Heart right ventricle (tissue), 16 donors: ENCODE measurements around the gene CPTP. TPM values are rescaled to one million over a fixed set of nuclear protein-coding genes. Genes with fewer than 3 reads are reported as not detected.

Source experiments
- ATAC-seq, 8 donors: fragments of 200-7000 bp; cut with Tn5 transposase; one replicate each; pipeline ENCODE4 v1.9.1; 2020; ENCODE audit warnings: mild to moderate bottlenecking in 8 of 8, moderate library complexity in 8 of 8, moderate number of reproducible peaks in 1 of 8
- DNase-seq, 2 donors: peaks; one replicate each; pipeline ENCODE4 v3.0.0-alpha.2; 2020
- H3K27ac ChIP-seq, 10 donors: fragments of 200-600 bp; sonication (generic) in 2 of 10; one replicate each; pipeline versions ENCODE4 v1.5.0 to v1.8.0; 2020 to 2022; ENCODE audit warnings: mild to moderate bottlenecking in 3 of 10
- H3K27me3 ChIP-seq, 7 donors: fragments of 200-600 bp; one replicate each; pipeline ENCODE4 v1.8.0; 2021 to 2022; ENCODE audit warnings: mild to moderate bottlenecking in 2 of 7
- H3K36me3 ChIP-seq, 9 donors: fragments of 200-600 bp; sonication (generic) in 1 of 9; one replicate each; pipeline versions ENCODE4 v1.5.0 to v1.8.0; 2020 to 2022; ENCODE audit warnings: mild to moderate bottlenecking in 2 of 9
- H3K4me1 ChIP-seq, 9 donors: fragments of 200-600 bp; sonication (generic) in 1 of 9; one replicate each; pipeline versions ENCODE4 v1.5.0 to v1.8.0; 2020 to 2022; ENCODE audit warnings: mild to moderate bottlenecking in 4 of 9
- H3K4me3 ChIP-seq, 10 donors: fragments of 200-600 bp; sonication (generic) in 2 of 10; one replicate each; pipeline versions ENCODE4 v1.5.0 to v1.8.0; 2020 to 2022; ENCODE audit warnings: mild to moderate bottlenecking in 7 of 10, moderate library complexity in 2 of 10
- H3K9me3 ChIP-seq, 11 donors: fragments of 200-600 bp in 10 of 11; sonication (generic) in 2 of 11; one replicate each; pipeline versions ENCODE4 v1.5.0 to v1.8.0; 2013 to 2022; ENCODE audit warnings: mild to moderate bottlenecking in 2 of 11, control low read depth in 1 of 11, moderate library complexity in 1 of 11
- WGBS, 2 donors: extraction: QIAGEN DNeasy Blood & Tissue Kit; methylation state at CpG; one replicate each; pipeline ENCODE4 v1.1.7; 2013; ENCODE audit warnings: inconsistent platforms in 1 of 2; 5-methylcytosine and 5-hydroxymethylcytosine counted together
- intact Hi-C, 10 donors: fragments of 100-400 bp; cut with DNase I; formaldehyde crosslinking; loops; one replicate each; pipeline versions ENCODE4 v1.11.1 to v1.14.2; 2022
- polyA plus RNA-seq, 2 donors: library from polyadenylated mRNA; stranded (reverse); fragments of 200-250 nt; gene quantifications; one replicate each; pipeline ENCODE4 v1.2.3, GENCODE V29; 2013
- total RNA-seq, 10 donors: library from RNA; stranded (reverse); fragmentation: NEBNext Ultra II Directional in 3 of 10; extraction: Animal tissue kit (Norgen Biotek cat#: 25700) in 3 of 10; gene quantifications; one replicate each; pipeline versions ENCODE4 v1.2.1 to v1.2.4, GENCODE V29; 2021 to 2023
- TF ChIP-seq, protein P1 (sequence below), 9 donors: fragments of 200-600 bp; sonication (generic) in 2 of 9; IDR thresholded peaks; one replicate each; pipeline versions ENCODE4 v1.5.0 to v1.8.0; 2021 to 2022; ENCODE audit warnings: antibody characterized with exemption in 9 of 9, mild to moderate bottlenecking in 5 of 9, moderate library complexity in 1 of 9
- donor health status: Arrhythmogenic right ventricular cardiomyopathy.
- donor health status: ischemic (EF 13 %, LVEDD 7.1; RV severe dilation, severe dysfunction).
- donor health status: healthy with polysubstance abuse.
- donor health status: DM: no; HTN: yes; CAD: no.
- donor health status: DM: no; HTN: no; CAD: no.
- donor health status: ischemic (EF 25% LVEDD 6.9; RV normal size, moderate dysfunction).
- donor health status: ischemic (EF 25% LVEDD 5.7; RV mildly dilated, moderate dysfunction).
- donor health status: healthy.
- donor health status: DM: yes; HTN: yes; CAD: no.
- donor health status: Ischemic cardiomyopathy.
- donor health status: ischemic (EF 35%, LVEDD 5.7; RV mildly dilated, moderate dysfunction).
- donor health status: nonischemic (EF 11% LVEDD 7.7; RV severe dilation, severe dysfunction).
- donor health status: DM: yes; HTN: yes; CAD: no.
- donor health status: PGD.
- donor health status: ischemic (EF 29% LVEDD 5.4; RV normal size, mild dysfunction).
- donor health status: nonischemic (EF 23%, LVEDD 6.1; RV moderate dilation, normal function).

The CPTP gene
- total and polyA plus RNA-seq, 12 donors, result 49.4 to 222 (median 65.4) TPM

DNA sequence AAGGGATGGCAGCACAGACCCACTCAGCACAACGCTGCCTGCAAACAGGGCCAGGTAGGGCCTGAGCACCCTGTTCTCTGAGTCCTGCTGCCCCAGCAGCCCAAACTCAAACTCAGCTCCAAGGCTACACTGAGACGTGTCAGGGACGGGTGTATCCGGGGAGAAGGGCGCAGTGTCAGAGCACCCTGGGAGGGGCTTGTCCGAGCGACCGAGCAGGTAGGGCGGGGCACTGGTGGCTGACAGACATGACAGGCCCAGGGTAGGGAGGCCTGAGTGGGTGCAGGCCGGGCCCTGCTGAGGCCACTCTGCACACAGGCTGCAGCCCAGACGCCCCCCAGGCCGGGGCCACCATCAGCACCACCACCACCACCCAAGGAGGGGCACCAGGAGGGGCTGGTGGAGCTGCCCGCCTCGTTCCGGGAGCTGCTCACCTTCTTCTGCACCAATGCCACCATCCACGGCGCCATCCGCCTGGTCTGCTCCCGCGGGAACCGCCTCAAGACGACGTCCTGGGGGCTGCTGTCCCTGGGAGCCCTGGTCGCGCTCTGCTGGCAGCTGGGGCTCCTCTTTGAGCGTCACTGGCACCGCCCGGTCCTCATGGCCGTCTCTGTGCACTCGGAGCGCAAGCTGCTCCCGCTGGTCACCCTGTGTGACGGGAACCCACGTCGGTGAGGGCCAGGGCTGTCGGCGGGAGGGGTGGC, 38.8 kb upstream of the CPTP start:
- no peaks in the 10 kb centered on the region for H3K9me3 ChIP-seq
- peaks cover 0 to 32% (median 24%) of the 10 kb centered on the region in 7 donors for H3K27me3 ChIP-seq
- DNase-seq, result no peak
- WGBS, 2 donors, result 70 to 72% methylated on average over 37 of the region's 37 CpGs
- ATAC-seq, result no peak
- peaks cover 0 to 11% (median 0%) of the 10 kb centered on the region in 9 donors for H3K4me1 ChIP-seq
- no peaks in the 10 kb centered on the region for H3K36me3 ChIP-seq
- H3K4me3 ChIP-seq, result no peak overlapping the region
- TF ChIP-seq, protein P1, sequence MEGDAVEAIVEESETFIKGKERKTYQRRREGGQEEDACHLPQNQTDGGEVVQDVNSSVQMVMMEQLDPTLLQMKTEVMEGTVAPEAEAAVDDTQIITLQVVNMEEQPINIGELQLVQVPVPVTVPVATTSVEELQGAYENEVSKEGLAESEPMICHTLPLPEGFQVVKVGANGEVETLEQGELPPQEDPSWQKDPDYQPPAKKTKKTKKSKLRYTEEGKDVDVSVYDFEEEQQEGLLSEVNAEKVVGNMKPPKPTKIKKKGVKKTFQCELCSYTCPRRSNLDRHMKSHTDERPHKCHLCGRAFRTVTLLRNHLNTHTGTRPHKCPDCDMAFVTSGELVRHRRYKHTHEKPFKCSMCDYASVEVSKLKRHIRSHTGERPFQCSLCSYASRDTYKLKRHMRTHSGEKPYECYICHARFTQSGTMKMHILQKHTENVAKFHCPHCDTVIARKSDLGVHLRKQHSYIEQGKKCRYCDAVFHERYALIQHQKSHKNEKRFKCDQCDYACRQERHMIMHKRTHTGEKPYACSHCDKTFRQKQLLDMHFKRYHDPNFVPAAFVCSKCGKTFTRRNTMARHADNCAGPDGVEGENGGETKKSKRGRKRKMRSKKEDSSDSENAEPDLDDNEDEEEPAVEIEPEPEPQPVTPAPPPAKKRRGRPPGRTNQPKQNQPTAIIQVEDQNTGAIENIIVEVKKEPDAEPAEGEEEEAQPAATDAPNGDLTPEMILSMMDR (IDR thresholded peaks at IDR 0.05), result no peak
- intact Hi-C loops, result no loop called here
- H3K27ac ChIP-seq, result no peak overlapping the region

DNA sequence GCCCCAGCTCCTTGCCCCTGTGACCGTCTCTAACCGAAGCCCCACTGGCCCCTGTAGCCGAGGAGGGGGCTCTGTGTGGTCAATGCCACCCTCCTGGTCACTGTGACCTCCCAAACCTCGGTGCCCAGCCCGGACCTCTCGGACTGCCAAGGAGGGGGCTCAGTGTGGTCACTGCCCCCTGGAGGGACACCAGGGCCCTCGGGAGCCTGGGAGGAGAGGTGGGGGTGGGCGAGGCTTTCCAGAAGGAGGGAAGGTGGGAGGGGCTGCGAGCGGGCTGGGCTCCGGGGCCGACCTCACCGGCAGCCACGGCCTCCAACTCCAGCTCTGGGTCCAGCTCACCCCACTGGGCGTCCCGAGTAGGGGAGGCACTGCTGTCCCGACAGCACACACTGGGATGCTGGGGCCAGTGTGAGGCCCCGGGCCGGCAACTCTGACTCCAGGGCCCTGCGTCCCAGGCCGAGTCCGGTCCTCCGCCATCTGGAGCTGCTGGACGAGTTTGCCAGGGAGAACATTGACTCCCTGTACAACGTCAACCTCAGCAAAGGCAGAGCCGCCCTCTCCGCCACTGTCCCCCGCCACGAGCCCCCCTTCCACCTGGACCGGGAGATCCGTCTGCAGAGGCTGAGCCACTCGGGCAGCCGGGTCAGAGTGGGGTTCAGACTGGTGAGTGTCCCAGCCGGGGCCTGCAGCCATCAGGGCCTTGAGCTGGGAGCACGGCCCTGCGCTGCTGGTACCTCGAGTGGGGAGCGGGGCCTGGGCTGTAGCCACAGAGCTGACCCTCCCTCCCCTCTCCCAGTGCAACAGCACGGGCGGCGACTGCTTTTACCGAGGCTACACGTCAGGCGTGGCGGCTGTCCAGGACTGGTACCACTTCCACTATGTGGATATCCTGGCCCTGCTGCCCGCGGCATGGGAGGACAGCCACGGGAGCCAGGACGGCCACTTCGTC, 38.0 kb upstream of the CPTP start:
- H3K27me3 ChIP-seq, result peaks cover 0 to 32% (median 24%) of the 10 kb centered on the region in 7 donors
- no peak overlapping the region for H3K27ac ChIP-seq
- H3K9me3 ChIP-seq, result no peaks in the 10 kb centered on the region
- H3K36me3 ChIP-seq, result no peaks in the 10 kb centered on the region
- H3K4me1 ChIP-seq, result peaks cover 0 to 14% (median 7%) of the 10 kb centered on the region in 9 donors
- no peak overlapping the region for H3K4me3 ChIP-seq
- DNase-seq, result no peak
- WGBS, 2 donors, result 66 to 70% methylated on average over 50 of the region's 50 CpGs
- intact Hi-C loops, result no loop called here
- TF ChIP-seq, protein P1 (IDR thresholded peaks at IDR 0.05), result no peak
- ATAC-seq, result no peak

DNA sequence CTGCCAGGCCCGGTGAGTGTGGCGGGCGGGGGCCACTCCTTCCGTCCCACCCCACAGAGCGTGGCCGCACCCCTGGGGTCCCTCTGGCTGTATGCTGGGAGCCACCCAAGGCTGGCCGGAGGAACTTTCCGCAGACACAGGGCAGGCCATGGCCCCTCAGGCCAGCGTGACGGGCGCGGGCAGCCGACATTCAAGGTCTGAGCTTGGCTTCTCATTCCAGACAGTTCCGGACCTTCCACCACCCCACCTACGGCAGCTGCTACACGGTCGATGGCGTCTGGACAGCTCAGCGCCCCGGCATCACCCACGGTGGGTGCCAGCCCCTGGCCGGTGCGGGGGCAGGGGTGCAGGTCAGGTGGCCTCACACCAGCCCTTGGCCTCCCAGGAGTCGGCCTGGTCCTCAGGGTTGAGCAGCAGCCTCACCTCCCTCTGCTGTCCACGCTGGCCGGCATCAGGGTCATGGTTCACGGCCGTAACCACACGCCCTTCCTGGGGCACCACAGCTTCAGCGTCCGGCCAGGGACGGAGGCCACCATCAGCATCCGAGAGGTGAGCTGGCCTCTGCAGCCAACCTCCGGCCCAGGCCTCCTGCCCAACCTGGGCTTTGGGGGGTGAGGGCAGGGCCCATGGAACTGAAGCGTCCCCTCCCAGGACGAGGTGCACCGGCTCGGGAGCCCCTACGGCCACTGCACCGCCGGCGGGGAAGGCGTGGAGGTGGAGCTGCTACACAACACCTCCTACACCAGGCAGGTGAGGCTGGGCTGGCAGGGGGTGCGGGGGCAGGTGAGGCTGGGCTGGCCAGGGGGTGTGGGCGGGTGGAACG, 37.1 kb upstream of the CPTP start:
- H3K36me3 ChIP-seq, result no peaks in the 10 kb centered on the region
- peaks cover 0 to 32% (median 24%) of the 10 kb centered on the region in 7 donors for H3K27me3 ChIP-seq
- TF ChIP-seq, protein P1 (IDR thresholded peaks at IDR 0.05), result no peak
- DNase-seq (peak in 1 of 2 donors; percentile 7), ATAC-seq (no peak)
- H3K27ac ChIP-seq, result no peak overlapping the region
- peaks cover 0 to 13% (median 7%) of the 10 kb centered on the region in 9 donors for H3K4me1 ChIP-seq
- no peak overlapping the region for H3K4me3 ChIP-seq
- intact Hi-C loops, result no loop called here
- H3K9me3 ChIP-seq, result no peaks in the 10 kb centered on the region
- 82 to 85% methylated on average over 44 to 46 of the region's 46 CpGs for WGBS, 2 donors
